OCI-LY1 (cell line): Measurements from ENCODE around the gene NUP210.

Experiments used
- EZH2 ChIP-seq: fragments of 200-600 bp; sonication (generic), shearing (Covaris generic); IDR thresholded peaks from 2 replicates; pipeline ENCODE4 v1.8.0; 2017; ENCODE audit warnings: borderline replicate concordance, mixed run types, mild to moderate bottlenecking, antibody characterized with exemption, low read length, moderate library complexity, mixed read lengths
- TF ChIP-seq, protein P1 (sequence below): fragments of 200-600 bp; sonication (generic), shearing (Covaris generic); IDR thresholded peaks from 2 replicates; pipeline ENCODE4 v1.5.1; 2017; ENCODE audit warnings: mild to moderate bottlenecking, antibody characterized with exemption, low read length, moderate library complexity, mixed read lengths

DNA sequence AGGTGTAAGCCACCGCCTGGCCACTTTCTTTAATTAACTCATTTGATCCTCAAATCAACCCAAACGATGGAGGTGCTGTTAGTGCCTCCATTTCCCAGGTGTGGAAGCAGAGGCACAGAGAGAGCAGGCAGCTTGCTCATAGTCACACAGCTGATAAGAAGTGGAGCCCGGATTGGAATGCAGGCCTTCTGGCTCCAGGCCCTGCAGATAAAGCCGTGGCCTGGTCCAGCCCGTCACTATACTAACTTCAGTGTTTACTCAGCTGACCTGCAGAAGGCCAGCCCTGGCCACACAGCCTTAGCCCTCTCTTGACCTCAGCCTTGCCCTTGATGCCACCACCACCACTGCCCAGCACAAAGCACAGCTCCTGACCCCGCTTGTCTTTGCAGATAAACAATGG lies 116.7 kb downstream of the NUP210 start:
- TF ChIP-seq, protein P1, sequence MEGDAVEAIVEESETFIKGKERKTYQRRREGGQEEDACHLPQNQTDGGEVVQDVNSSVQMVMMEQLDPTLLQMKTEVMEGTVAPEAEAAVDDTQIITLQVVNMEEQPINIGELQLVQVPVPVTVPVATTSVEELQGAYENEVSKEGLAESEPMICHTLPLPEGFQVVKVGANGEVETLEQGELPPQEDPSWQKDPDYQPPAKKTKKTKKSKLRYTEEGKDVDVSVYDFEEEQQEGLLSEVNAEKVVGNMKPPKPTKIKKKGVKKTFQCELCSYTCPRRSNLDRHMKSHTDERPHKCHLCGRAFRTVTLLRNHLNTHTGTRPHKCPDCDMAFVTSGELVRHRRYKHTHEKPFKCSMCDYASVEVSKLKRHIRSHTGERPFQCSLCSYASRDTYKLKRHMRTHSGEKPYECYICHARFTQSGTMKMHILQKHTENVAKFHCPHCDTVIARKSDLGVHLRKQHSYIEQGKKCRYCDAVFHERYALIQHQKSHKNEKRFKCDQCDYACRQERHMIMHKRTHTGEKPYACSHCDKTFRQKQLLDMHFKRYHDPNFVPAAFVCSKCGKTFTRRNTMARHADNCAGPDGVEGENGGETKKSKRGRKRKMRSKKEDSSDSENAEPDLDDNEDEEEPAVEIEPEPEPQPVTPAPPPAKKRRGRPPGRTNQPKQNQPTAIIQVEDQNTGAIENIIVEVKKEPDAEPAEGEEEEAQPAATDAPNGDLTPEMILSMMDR: no peak
- TF ChIP-seq EZH2: no peak
